ENCODE measurements around the gene KRTAP4-16.
"Not testable (repeated sequence)": the region's sequence is repeated elsewhere in the genome, so short reads cannot be mapped to it uniquely, and the experiment has no call there.

The KRTAP4-16 gene

DNA sequence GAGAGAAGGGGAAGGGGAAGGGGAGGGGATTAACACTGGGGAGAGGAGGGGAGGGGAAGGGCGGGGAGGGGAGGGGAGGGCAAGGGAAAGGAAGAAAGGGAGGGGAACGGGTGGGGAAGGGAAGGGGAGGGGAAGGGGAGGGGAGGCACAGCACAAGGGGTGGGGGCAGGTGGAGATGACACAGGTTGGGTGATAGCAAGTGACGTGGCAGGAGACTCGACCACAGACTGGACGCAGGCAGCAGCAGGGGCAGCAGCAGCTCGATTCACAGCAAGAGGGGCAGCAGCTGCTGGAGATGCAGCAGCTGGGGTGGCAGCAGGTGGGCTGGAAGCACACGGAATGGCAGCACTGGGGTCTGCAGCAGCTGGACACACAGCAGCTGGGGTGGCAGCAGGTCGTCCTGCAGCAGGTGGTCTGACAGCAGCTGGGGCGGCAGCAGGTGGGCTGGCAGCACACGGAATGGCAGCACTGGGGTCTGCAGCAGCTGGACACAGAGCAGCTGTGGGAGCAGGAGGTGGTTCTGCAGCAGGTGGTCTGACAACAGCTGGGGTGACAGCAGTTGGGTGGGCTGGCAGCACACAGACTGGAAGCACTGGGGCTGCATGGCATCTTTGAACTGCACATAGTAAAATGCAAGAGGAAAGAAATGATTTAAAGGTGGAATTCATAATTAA is at the start of gene KRTAP4-16:
KRTAP4-16 (minus strand) TSS at position 624 of the 674 bp plus-strand sequence; CDS start at position 624, 0 bp downstream.
- no peak for DNase-seq (ENCODE audit: low read depth in 2 of 2)

DNA sequence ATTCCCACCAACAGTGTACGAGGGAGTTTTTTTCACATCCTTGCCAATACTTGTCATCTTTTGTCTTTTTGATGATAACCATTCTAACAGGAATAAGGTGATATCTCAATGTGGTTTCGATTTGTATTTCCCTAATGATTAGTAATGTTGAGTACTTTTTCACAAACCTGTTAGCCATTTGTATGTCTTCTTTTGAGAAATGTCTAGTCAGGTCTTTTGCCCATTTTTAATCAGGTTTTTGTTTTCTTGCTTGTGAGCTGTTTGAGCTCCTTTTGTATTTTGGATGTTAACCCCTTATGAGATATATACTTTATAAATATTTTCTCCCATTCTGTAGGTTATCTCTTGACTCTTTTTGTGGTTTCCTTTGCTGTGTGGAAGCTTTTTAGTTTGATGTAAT is 49.5 kb upstream of the KRTAP4-16 start:
- DNase-seq (ENCODE audit: low read depth in 2 of 2), result no peak

DNA sequence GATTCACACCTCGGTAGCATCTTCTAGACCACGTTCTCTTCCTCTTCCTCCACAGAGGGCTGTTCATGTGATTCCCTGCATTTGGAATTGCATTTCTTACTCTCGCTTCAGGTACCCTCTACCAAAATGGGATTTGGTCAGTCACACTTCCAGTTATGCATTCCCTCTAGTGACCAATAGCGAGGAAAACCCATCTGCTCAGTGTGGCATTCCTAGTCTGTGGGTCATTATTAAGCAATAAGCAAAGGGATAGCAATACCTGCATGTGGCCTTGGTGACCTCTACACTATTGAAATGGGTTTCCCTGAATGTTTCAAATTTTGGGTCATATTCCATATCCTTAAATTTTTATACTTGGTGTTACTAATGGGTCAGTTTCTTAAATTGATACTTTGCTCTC is 48.0 kb upstream of the KRTAP4-16 start:
- DNase-seq (ENCODE audit: low read depth in 2 of 2), result no peak

DNA sequence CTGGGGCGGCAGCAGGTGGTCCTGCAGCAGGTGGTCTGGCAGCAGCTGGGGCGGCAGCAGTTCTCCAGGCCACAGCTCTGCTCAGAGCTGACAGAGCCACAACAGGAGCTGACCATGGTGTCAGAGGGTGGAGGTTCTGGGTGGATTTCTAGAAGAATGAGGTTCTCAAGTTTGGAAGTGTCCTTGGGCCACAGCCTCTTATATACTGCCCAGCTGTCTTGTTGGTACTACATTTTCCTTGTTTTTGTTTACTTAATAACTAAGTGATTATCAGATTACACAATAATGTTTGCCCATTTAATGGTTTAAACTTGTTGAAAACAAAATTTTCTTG is 47.6 kb upstream of the KRTAP4-16 start, which contains the start of gene KRTAP4-5:
KRTAP4-5 (minus strand) TSS at position 174 of the 334 bp plus-strand sequence; CDS start at position 116, 58 bp downstream.
- DNase-seq (ENCODE audit: low read depth in 2 of 2), result no peak

DNA sequence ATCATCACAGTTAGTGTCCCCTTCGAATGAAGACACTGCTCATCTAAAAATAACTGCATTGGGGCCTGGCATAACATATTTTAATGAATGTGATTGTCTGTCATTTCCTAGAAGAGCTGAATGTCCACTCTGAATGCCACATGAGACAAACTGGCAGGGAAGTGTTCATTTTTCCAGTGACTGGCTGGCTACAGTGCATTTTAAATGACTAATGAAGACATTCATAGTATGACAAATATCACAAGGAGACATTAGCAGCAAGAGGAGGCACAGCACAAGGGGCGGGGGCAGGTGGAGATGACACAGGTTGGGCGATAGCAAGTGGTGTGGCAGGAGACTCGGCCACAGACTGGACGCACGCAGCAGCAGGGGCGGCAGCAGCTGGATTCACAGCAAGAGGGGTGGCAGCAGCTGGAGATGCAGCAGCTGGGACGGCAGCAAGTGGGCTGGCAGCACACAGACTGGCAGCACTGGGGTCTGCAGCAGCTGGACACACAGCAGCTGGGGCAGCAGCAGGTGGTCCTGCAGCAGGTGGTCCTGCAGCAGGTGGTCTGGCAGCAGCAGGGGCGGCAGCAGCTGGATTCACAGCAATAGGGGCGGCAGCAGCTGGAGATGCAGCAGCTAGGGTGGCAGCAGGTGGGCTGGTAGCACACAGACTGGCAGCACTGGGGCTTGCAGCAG is 47.1 kb upstream of the KRTAP4-16 start:
- DNase-seq (ENCODE audit: low read depth in 2 of 2), result not testable (repeated sequence)

DNA sequence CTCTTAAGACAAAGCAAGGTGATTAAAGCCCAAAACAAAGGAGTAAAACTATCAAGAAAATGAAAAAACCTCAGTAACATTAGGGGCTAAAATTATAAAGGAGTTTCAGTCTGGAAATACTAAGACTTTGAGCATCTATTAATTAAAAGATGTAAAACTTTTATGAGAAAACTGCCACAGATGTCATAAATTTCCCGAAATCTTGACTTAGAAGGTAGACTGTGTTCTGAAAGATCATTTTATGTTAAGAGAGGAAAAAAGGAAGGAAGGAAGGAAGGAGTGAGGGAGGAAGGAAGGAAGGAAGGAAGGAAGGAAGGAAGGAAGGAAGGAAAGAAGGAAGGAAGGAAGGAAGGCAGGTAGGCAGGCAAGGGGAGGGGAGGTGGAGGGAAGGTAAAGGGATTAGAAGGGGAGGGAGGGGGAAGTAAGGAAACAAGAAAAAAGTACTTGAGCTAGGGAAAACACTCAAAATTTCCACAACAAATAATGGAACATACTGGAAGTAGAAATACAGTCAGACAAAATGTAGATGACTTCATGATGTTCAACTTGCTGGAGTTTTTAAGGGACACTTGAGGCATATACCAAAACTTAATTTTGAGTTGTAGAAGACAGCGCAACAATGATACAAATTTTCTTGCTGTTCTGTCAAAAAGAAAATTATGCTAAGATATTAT is 45.7 kb upstream of the KRTAP4-16 start:
- DNase-seq (ENCODE audit: low read depth in 2 of 2), result no peak

DNA sequence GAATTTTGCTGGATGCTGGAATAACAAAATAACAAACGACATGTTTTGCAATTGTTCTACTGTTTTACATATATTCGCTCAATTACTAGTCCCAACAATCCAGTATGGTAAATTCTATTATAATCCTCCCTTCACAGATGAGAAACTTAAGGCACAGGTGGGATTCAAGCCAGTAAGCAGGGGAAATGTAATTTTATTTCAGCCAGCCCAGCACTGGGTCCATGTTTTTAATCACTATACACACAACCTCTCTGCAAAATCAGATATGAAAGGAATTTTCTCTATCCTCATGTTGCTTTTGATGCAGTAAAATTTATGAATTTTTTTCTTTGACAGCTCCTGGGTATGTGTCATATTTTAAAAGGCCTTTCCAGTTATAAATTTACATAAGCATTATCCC is 43.3 kb upstream of the KRTAP4-16 start:
- DNase-seq (ENCODE audit: low read depth in 2 of 2), result no peak

DNA sequence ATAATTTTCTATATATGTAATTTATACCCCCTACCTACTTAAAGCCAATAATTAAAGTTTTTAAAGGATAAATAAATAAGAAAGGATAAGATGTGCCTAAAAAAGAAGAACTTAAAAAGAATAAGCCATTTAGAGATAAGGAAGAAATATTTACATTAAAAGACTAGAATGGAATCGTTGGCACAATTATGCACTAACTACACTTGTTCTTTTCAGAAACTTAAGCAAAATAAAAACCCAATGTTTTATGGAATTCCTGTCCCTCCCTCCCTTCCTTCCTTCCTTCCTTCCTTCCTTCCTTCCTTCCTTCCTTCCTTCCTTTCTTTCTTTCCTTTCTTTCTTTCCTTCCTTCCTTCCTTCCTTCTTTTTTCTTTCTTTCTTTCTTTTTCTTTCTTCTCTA is 42.8 kb upstream of the KRTAP4-16 start:
- DNase-seq (ENCODE audit: low read depth in 2 of 2), result no peak

DNA sequence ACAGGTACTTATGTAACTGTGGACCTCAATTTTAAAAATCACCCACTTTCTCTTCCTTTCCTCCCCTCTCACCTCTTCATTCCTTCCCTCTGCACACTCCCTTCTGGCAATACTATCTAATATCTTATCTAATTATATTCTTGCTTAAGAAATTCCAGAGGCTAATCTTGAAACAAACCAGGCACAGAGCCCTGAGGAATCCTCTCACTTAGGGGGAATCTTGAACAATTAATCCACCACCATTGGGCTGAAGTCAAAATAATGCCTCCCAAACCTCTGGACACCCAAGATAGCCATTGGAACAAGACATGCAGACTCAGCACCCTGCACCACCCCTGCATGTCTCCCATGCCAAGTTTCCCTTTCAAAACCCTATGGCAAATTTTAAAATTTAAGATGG is 39.4 kb upstream of the KRTAP4-16 start:
- DNase-seq (ENCODE audit: low read depth in 2 of 2), result no peak

DNA sequence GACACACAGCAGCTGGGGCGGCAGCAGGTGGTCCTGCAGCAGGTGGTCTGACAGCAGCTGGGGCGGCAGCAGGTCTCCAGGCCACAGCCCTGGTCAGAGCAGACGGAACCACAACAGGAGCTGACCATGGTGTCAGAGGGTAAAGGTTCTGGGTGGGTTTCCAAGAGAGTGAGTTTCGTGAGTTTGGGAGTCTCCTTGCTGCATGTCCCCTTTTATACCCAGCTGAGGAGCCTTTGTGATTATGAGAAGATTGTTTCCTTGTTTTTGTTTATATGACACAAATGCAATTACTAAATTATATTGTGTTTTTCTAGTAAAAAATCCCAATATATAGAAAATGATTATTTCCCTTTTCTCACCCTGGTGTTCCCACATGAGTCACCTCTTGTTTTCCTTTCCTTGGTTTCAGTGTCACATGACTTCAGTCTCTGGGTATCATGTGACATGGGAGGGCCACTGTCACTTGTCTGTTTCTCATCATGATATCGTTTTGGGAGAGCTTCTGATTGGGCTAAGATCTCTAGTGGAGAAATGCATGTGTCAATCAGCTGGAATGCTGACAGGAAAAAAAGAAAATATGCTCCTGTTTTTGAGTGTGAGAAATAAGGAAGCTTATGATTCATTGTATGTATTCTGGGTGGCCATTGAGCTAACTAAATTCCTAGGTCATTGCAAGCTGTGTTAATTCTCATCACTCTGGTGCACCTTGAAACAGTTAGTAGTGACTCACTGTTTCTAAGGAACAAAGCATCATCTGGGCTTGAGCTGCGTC is 38.5 kb upstream of the KRTAP4-16 start, which contains the start of gene KRTAP4-6:
KRTAP4-6 (minus strand) TSS at position 185 of the 772 bp plus-strand sequence; CDS start at position 128, 57 bp downstream.
- no peak for DNase-seq (ENCODE audit: low read depth in 2 of 2)

DNA sequence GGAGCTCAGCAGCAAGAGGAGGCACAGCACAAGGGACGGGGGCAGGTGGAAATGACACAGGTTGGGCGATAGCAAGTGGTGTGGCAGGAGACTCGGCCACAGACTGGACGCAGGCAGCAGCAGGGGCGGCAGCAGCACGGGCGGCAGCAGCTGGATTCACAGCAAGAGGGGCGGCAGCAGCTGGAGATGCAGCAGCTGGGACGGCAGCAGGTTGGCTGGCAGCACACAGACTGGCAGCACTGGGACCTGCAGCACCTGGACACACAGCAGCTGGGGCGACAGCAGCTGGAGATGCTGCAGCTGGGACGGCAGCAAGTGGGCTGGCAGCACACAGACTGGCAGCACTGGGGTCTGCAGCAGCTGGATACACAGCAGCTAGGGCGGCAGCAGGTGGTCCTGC is 37.9 kb upstream of the KRTAP4-16 start:
- DNase-seq (ENCODE audit: low read depth in 2 of 2), result not testable (repeated sequence)

DNA sequence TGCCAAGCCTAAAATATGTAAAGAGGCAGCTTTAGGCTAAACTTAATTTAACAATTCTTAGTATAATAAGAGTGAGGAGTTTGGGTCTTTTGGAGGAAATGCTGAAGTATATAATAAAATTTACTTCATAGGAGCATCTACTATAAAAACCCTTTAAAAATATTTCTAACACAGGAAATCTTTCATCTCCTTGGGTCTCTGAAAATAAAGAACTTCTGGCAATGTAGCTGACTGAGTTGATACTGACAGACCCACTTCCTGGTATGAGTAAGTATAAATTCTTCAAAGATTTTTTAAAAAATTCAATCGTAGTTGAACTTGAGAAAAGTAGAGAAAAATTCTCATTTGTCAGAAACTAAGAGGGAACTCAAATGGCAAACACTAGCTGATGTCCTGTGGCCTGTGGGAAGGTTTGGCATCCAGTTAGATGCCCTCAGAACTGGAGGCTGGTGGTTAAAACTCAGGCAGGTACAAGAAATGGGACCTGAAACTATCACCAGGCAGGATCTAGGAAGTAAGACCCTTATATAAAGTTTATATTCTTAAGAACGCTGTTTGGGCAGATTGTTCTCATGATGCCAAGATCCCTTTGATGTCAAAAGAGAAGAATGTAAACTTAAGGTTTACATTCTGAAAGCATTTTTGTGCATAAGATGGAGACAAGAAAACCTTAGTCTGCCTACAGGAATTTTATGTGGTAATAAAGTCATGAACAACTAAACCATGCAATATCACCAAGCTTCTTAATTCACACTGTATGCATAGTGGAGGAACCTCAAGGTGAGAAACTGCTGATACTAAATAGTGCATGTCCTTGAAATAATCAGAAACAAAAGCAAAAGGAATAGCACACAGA is 32.1 kb upstream of the KRTAP4-16 start:
- no peak for DNase-seq (ENCODE audit: low read depth in 2 of 2)

DNA sequence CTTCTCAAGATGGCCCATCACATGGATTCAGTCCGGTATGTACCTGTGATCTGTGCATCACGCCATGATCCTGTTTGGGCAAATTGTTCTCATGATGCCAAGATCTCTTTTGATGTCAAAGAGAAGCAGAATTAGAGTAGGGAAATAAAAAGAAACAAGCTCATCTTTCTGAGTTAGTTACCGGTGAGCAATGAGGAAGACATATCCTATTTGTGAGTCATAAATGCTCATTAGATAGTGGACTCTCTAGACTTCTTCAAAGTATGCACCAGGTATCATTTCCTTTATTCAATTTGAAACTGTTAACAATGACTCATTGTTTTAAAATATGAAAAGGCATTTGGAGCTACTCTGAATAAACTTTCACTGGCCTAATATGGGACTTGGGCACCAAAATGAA is 30.0 kb upstream of the KRTAP4-16 start:
- DNase-seq (ENCODE audit: low read depth in 2 of 2), result no peak

DNA sequence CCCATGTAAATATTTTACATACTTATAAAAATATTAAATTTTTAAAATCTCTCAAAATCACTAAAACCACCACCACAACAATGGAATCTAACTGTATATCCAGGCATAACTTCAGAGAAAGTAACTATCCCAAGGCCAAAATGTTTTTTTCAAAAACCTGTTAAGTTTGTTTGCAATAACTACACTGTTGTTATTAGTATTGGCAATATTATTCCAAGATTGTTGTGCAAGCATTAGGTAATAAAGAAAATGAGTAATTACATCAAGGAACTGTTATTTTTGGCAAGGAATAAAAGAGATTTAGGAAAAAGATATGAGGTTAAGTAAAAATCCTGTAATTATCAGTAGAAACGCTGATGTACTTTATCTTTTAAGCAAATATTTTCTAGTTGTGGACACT is 25.4 kb upstream of the KRTAP4-16 start:
- no peak for DNase-seq (ENCODE audit: low read depth in 2 of 2)

DNA sequence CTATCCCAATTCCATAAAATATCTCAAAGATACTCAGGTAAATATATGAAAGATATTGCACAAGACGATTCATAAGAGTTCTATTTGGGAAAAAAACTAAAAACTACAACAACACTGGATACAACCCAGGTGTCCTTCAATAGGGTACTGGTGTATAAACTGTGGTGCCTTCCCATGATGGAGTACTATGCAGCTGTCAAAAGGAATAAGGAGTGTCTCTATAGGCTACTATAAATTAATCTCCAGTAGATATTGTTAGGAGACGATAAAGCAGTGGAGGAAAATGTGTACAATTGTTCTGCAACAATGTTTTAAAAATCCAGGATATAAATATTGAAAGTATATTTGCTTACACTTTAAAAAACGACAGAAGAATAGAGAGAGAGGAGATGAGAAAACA is 24.4 kb upstream of the KRTAP4-16 start:
- no peak for DNase-seq (ENCODE audit: low read depth in 2 of 2)

DNA sequence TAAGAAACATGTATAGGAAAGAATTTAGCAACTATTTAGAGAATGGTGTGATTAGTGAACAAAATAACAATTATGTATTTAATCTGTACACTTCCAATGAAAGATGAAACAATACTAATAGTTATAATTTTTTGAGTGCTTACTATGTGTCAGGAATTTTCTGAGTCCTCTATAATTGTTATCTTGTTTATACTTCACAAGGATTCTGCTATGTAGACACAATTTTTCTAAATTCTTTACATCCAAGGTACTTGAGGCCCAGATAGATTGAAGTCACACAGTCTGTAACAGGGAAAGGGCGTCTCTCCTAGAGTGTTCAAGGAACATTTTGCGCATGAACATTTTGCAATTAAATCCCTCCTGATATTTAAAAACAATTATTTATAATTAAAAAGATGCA is 23.1 kb upstream of the KRTAP4-16 start:
- no peak for DNase-seq (ENCODE audit: low read depth in 2 of 2)

DNA sequence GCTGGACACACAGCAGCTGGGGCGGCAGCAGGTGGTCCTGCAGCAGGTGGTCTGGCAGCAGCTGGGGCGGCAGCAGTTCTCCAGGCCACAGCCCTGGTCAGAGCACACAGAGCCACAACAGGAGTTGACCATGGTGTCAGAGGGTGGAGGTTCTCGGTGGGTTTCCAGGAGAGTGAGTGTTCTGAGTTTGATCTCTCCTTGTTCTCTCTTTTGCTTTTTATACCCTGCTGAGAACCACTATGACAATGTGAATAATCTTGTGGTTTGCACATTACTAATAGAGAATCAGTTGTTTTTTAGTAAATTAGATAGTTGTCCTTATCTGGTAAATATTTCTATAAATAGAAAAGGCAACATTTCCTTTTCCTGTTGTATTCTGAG is 22.0 kb upstream of the KRTAP4-16 start, which contains the start of gene KRTAP4-12:
KRTAP4-12 (minus strand) TSS at position 192 of the 381 bp plus-strand sequence; CDS start at position 132, 60 bp downstream.
- not testable (repeated sequence) for DNase-seq (ENCODE audit: low read depth in 2 of 2)

DNA sequence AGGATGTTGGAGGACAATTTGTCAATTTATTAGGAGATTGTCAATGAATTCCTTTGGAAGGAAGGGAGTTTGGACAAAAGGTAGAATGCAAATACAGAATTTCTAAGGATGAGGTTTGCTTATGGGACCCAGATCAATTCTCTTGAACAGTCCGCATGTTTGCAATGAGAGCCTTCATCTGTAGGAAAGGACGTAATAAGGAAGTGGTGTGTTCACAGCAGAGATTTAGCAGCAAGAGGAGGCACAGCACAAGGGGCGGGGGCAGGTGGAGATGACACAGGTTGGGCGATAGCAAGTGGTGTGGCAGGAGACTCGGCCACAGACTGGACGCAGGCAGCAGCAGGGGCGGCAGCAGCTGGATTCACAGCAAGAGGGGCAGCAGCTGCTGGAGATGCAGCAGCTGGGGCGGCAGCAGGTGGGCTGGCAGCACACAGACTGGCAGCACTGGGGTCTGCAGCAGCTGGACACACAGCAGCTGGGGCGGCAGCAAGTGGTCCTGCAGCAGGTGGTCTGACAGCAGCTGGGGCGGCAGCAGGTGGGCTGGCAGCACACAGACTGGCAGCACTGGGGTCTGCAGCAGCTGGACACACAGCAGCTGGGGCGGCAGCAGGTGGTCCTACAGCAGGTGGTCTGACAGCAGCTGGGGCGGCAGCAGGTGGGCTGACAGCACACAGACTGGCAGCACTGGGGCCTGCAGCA is 21.4 kb upstream of the KRTAP4-16 start:
- DNase-seq (ENCODE audit: low read depth in 2 of 2), result not testable (repeated sequence)

DNA sequence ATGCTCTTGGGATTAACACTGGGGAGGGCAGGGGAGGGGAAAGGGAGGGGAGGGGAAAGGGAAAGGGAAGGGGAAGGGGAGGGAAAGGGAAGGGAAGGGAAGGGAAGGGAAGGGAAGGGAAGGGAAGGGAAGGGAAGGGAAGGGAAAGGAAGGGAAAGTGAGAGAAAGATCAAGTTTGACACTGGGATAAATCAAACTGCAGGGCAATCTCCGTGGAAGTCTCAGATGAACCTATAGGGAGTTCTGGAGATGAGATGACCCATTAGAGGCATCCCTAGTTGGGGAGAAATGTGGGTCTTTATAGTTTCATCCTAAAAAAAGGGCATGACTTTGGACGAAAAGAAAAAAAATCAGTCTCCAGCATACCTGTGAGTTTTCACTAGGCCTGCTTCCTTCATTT is 19.7 kb upstream of the KRTAP4-16 start:
- DNase-seq (ENCODE audit: low read depth in 2 of 2), result no peak

Data from stimulated activated CD8-positive, alpha-beta memory T cell treated with anti-CD3 and anti-CD28 coated beads, Interleukin-15, amount 100 ng/mL, for 48 hours (primary cell).